Stimulated activated memory B cell treated with anti-CD40 and anti-IgM and Interleukin-4, amounts not matched to agents 10 μg/mL and 1 μg/mL and 100 μg/mL, for 72 hours (primary cell): ENCODE data around the gene SMIM41.
A peak's percentile ranks its signal among the peaks of the same experiment; 100 is the strongest.

ENCODE experiments used
- ATAC-seq: fragments of 150-1000 bp; cut with Tn5 transposase; 2 replicates; pipeline ENCODE4 v1.10.0; 2021
- H3K27ac Mint-ChIP-seq: one replicate; pipeline ENCODE4 v1.8.0; 2022; ENCODE audit warnings: mild to moderate bottlenecking, mixed read lengths
- H3K27me3 Mint-ChIP-seq: one replicate; pipeline ENCODE4 v1.8.0; 2022; ENCODE audit warnings: mixed read lengths
- H3K36me3 Mint-ChIP-seq: one replicate; pipeline ENCODE4 v1.8.0; 2022; ENCODE audit warnings: mixed read lengths
- H3K4me1 Mint-ChIP-seq: one replicate; pipeline ENCODE4 v1.8.0; 2022; ENCODE audit warnings: mixed read lengths
- H3K4me3 Mint-ChIP-seq: one replicate; pipeline ENCODE4 v1.8.0; 2022; ENCODE audit warnings: mild to moderate bottlenecking, moderate library complexity, mixed read lengths
- H3K9me3 Mint-ChIP-seq: one replicate; pipeline ENCODE4 v1.8.0; 2022; ENCODE audit warnings: mixed read lengths

SMIM41 gene

GRCh38 chr12:52056801-52057637, 22.5 kb upstream of the SMIM41 start:
- H3K36me3 Mint-ChIP-seq: peaks cover 30% of the 10 kb centered on the region
- H3K4me3 Mint-ChIP-seq: no peak overlapping the region
- peaks cover 34% of the 10 kb centered on the region for H3K4me1 Mint-ChIP-seq
- H3K27me3 Mint-ChIP-seq: no peaks in the 10 kb centered on the region
- no peaks in the 10 kb centered on the region for H3K9me3 Mint-ChIP-seq
- H3K27ac Mint-ChIP-seq: no peak overlapping the region
- ATAC-seq: no peak

GRCh38 chr12:52057638-52058576, 21.6 kb upstream of the SMIM41 start:
- Mint-ChIP-seq H3K4me1 (peaks cover 25% of the 10 kb centered on the region), H3K4me3 (no peak overlapping the region), H3K36me3 (peaks cover 30% of the 10 kb centered on the region), H3K27me3 (no peaks in the 10 kb centered on the region), H3K27ac (no peak overlapping the region), H3K9me3 (no peaks in the 10 kb centered on the region)
- ATAC-seq: no peak

GRCh38 chr12:52058631-52059361, 20.7 kb upstream of the SMIM41 start:
- Mint-ChIP-seq H3K4me1 (peaks cover 16% of the 10 kb centered on the region), H3K9me3 (no peaks in the 10 kb centered on the region), H3K27me3 (peaks cover 5% of the 10 kb centered on the region), H3K4me3 (no peak overlapping the region), H3K36me3 (peaks cover 30% of the 10 kb centered on the region), H3K27ac (no peak overlapping the region)
- ATAC-seq: no peak

GRCh38 chr12:52059582-52060497, 19.7 kb upstream of the SMIM41 start:
- ATAC-seq: no peak
- Mint-ChIP-seq H3K27ac (no peak overlapping the region), H3K9me3 (no peaks in the 10 kb centered on the region), H3K4me3 (no peak overlapping the region), H3K4me1 (peaks cover 5% of the 10 kb centered on the region), H3K36me3 (peaks cover 23% of the 10 kb centered on the region), H3K27me3 (peaks cover 15% of the 10 kb centered on the region)

GRCh38 chr12:52060498-52061177, 18.9 kb upstream of the SMIM41 start:
- Mint-ChIP-seq H3K4me1 (no peaks in the 10 kb centered on the region), H3K27ac (no peak overlapping the region), H3K27me3 (peaks cover 18% of the 10 kb centered on the region), H3K9me3 (no peaks in the 10 kb centered on the region), H3K4me3 (no peak overlapping the region), H3K36me3 (peaks cover 23% of the 10 kb centered on the region)
- ATAC-seq: no peak

GRCh38 chr12:52061470-52062166, 17.9 kb upstream of the SMIM41 start:
- no peak overlapping the region for H3K4me3 Mint-ChIP-seq
- H3K27ac Mint-ChIP-seq: no peak overlapping the region
- H3K27me3 Mint-ChIP-seq: peaks cover 18% of the 10 kb centered on the region
- H3K9me3 Mint-ChIP-seq: no peaks in the 10 kb centered on the region
- ATAC-seq: no peak
- H3K36me3 Mint-ChIP-seq: peaks cover 18% of the 10 kb centered on the region
- H3K4me1 Mint-ChIP-seq: no peaks in the 10 kb centered on the region

GRCh38 chr12:52062167-52063081, 17.1 kb upstream of the SMIM41 start:
- H3K4me1 Mint-ChIP-seq: no peaks in the 10 kb centered on the region
- no peak overlapping the region for H3K27ac Mint-ChIP-seq
- H3K9me3 Mint-ChIP-seq: no peaks in the 10 kb centered on the region
- peaks cover 12% of the 10 kb centered on the region for H3K36me3 Mint-ChIP-seq
- H3K4me3 Mint-ChIP-seq: no peak overlapping the region
- no peak for ATAC-seq
- peaks cover 18% of the 10 kb centered on the region for H3K27me3 Mint-ChIP-seq

GRCh38 chr12:52063082-52063924, 16.2 kb upstream of the SMIM41 start:
- Mint-ChIP-seq H3K27ac (no peak overlapping the region), H3K27me3 (peaks cover 18% of the 10 kb centered on the region), H3K4me3 (no peak overlapping the region), H3K4me1 (no peaks in the 10 kb centered on the region), H3K36me3 (peaks cover 8% of the 10 kb centered on the region), H3K9me3 (no peaks in the 10 kb centered on the region)
- no peak for ATAC-seq

- H3K9me3 Mint-ChIP-seq: no peaks in the 10 kb centered on the region
- peak overlapping the region; percentile 38 for H3K27ac Mint-ChIP-seq
- H3K4me1 Mint-ChIP-seq: peaks cover under 1% of the 10 kb centered on the region
- ATAC-seq: no peak
- peaks cover under 1% of the 10 kb centered on the region for H3K36me3 Mint-ChIP-seq
- H3K4me3 Mint-ChIP-seq: no peak overlapping the region
- H3K27me3 Mint-ChIP-seq: peaks cover 18% of the 10 kb centered on the region
These were observed 15.4 kb upstream of the SMIM41 start for GRCh38 chr12:52063981-52064649.

GRCh38 chr12:52066346-52067080, 13.0 kb upstream of the SMIM41 start:
- H3K27ac Mint-ChIP-seq: no peak overlapping the region

GRCh38 chr12:52067081-52067374, 12.5 kb upstream of the SMIM41 start:
- H3K27me3 Mint-ChIP-seq: peaks cover 18% of the 10 kb centered on the region
- no peak for ATAC-seq
- H3K36me3 Mint-ChIP-seq: no peaks in the 10 kb centered on the region
- H3K4me3 Mint-ChIP-seq: no peak overlapping the region
- no peak overlapping the region for H3K27ac Mint-ChIP-seq
- H3K4me1 Mint-ChIP-seq: peaks cover 20% of the 10 kb centered on the region
- no peaks in the 10 kb centered on the region for H3K9me3 Mint-ChIP-seq

More at GRCh38 chr12:52066346-52067080, 13.0 kb upstream of the SMIM41 start:
- no peaks in the 10 kb centered on the region for H3K9me3 Mint-ChIP-seq
- no peak overlapping the region for H3K4me3 Mint-ChIP-seq
- no peak for ATAC-seq
- H3K4me1 Mint-ChIP-seq: peaks cover 20% of the 10 kb centered on the region
- H3K27me3 Mint-ChIP-seq: peaks cover 18% of the 10 kb centered on the region
- no peaks in the 10 kb centered on the region for H3K36me3 Mint-ChIP-seq
